Activated CD4-positive, alpha-beta T cell treated with anti-CD3 and anti-CD28 coated beads for 4 hours (primary cell): ENCODE measurements around the gene IQSEC1.

Experiments used
- DNase-seq, 2 donors: peaks; one replicate each; pipeline ENCODE4 v3.0.0-alpha.2; 2020

Gene IQSEC1

DNA sequence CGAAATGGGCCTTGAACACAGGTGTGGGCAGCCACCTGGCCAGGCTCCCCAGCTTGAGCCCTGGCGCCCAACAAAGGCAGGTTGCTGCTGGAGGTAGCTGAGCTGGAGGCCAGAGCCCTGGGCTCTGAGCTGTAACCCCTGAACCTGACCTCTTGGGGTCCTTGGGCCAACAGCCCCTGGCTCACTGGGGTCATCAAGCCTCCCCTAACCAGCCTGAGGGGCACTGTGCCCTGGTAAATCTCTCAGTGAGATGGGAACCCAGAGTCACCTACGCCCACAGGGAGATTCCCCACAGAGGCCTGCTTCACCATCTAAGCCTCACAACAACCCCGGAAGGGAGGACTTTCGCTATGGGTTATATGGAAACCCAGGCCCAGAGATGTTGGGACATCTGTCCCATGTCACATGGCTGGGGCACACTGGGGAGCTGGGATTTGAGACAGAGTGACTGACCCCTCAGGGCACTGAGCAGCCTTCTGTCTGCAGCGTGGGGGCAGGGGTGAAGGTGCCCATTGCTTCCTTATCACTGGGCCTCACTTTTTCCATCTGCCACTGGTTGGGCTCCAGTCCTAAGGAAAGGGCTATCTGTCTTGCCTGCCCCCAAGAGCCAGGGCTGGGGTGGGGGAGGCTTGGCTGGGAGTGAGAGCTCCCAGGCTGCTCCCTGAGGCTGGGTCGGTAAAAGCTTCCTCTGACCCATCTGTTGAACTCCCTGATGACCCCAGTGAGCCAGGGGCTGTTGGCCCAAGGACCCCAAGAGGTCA is 59.1 kb downstream of the IQSEC1 start:
- peak; percentile 50 to 51 for DNase-seq

DNA sequence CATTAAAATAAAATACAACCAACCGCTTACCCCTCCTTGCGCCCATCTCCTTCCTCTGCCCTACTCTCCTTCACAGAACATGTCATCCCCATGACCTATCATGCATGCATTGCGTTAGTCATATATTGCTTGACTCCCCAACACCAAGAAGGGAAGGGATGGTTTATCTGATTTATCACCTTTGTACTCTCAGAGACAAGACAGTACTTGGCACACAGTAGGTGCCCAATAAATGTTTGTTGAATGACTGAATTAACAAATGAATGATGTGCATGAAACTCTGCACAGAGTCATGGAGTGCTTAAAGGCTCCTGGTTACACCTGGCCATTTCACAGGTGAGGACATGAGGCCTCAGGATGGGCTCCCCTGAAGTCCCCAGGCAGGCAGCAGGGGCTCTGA is 59.7 kb downstream of the IQSEC1 start:
- no peak for DNase-seq

GRCh38 chr3:13013151-13013561 is 60.1 kb downstream of the IQSEC1 start:
- DNase-seq: no peak

DNA sequence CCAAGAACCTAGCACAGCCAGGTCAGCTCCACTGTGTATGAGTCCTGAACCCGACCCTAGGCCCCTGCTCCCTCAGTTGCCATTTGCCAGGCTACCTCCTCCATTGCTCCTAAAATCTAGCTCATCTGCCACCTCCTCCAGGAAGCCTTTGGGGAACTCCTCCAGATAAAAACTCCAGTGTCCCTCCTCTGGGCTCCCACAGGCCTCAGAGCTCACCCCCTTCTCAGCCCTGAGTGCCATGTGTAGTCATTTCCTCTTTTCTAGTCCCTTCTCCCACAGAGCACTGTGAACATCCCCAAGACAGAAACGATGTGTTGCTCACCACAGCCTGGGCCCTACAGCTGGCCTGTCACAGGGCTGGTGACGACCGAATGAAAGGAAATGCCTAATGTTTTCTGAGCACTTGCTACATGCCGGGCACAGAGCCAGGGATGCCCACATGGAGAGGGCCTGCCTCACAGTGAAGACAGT is 61.0 kb downstream of the IQSEC1 start:
- peak; percentile 45 to 55 for DNase-seq

GRCh38 chr3:13011573-13012220 is 61.5 kb downstream of the IQSEC1 start:
- peak; percentile 81 to 82 for DNase-seq

- no peak for DNase-seq
Measured at GRCh38 chr3:13010780-13011572, 62.3 kb downstream of the IQSEC1 start.

GRCh38 chr3:13009946-13010315 is 63.3 kb downstream of the IQSEC1 start:
- DNase-seq: no peak

DNA sequence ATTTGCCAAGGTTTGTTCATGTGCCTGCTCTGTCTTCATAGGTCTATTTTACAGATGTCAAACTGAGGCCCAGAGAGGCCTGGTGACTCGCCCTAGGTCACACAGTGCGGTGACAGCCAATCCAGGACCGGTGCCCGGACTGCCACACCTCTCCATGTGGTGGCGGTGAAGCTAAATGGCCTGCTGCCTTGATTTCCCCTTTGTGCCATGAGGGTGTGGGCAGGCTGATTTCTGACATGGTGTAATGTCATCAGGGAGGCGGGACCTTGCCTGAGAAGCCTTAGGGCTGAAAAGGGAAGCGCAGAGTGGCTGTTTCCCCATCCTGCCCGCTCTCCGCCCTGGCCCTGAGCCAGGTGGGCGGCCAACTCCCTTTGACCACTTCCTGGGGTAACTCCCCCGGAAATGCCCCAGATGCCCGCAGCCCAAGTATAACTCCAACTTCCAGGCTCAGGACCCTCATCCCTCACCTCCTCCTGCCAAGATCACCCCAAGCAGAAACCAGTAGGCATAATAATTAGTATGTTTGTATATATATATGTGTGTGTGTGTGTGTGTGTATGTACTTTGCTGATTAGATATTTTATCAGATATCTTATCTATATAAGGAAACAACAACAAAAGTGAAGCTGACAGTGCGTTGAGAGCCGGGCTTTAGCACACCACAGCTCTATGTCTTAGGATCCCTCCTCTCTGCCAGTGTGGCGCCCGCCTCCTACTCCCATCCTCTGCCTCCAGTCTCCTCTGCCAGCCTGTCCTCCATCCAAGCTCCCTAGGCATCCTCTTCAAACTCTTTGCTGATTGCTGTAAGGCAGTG is 63.9 kb downstream of the IQSEC1 start:
- DNase-seq: no peak

GRCh38 chr3:13008155-13008995 is 64.9 kb downstream of the IQSEC1 start:
- DNase-seq: no peak

- DNase-seq: no peak
Measured at GRCh38 chr3:13007251-13007941, 65.8 kb downstream of the IQSEC1 start.

- DNase-seq: no peak
Measured at GRCh38 chr3:13006216-13006990, 66.8 kb downstream of the IQSEC1 start.

GRCh38 chr3:13005301-13005700 is 67.9 kb downstream of the IQSEC1 start:
- DNase-seq: no peak

DNA sequence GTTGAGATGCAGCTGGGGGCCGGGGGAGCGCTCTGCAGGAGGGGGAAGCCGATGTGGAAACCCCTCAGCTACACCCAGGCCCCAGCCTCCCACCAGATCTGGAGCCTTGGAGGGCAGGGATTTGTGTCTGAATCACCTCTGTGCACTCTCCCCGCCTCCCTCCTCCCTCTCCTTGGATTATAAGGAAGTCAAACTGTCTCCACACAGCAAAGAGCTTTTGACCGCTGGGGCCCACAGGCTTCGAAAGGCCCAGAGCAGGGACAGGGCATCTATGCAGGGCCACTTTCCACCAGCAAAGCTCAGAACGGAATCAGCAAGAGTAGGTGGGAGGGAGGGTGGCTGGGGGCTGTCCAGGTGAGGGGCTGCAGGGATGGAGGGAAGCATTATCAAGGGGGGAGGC is 68.9 kb downstream of the IQSEC1 start:
- no peak for DNase-seq

- no peak for DNase-seq
Measured at GRCh38 chr3:13003608-13004007, 69.6 kb downstream of the IQSEC1 start.

GRCh38 chr3:13002398-13003124 is 70.7 kb downstream of the IQSEC1 start:
- no peak for DNase-seq

- no peak for DNase-seq
Measured at GRCh38 chr3:12999147-13000140, 73.8 kb downstream of the IQSEC1 start.

DNA sequence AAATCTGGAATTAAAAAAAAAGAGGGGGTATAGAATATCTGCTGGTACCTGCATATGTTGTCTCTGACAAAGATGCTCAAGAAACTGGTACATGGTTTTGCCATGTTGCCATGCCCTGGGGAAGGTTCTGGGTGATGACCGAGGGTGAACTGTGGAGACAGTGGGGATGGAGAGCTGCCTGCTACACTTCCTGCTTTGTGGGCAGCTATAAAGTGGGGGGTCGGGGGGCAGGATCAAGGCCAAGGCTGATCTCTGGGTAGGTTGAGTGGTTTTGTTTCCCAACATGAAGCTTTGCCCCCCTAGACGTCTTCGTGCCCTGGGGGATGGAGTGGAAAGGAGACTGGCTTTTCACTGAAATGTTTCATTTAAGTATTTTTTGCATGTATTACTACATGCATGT is 74.6 kb downstream of the IQSEC1 start:
- DNase-seq: no peak

DNA sequence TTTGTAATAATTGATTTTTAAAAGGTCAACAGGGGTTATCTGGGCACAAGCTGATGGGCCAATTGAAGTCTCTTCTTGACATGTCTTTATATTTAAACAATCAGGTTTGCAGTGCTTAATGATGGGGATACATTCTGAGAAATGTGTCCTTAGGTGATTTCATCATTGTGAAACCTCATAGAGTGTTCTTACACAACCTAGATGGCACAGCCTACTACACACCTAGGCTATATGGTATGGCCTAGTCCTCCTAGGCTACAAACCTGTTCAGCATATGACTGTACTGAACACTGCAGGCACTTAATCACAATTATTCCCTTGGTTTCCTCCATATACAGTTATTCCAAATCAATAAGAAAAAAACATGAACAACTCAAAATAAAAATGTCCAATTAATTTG is 75.8 kb downstream of the IQSEC1 start:
- DNase-seq: no peak

- no peak for DNase-seq
Measured at GRCh38 chr3:12996181-12996506, 77.1 kb downstream of the IQSEC1 start.
